NCI-H146 treated with DMSO at 0.1 percent for 48 hours (cell line): ENCODE results near the gene RAB12.
A peak's percentile ranks its signal among the peaks of the same experiment; 100 is the strongest.
"Not testable (repeated sequence)": the region's sequence is repeated elsewhere in the genome, so short reads cannot be mapped to it uniquely, and the experiment has no call there.

Experiments
- DNase-seq: peaks from one replicate; lab custom pipeline; 2025; ENCODE audit not compliant: unreplicated experiment; lab: John Stamatoyannopoulos, UW

The RAB12 gene

GRCh38 chr18:8611916-8612576 is 2.8 kb downstream of the RAB12 start:
- no peak for DNase-seq

GRCh38 chr18:8614875-8615274 is 5.6 kb downstream of the RAB12 start:
- no peak for DNase-seq

- no peak for DNase-seq
Observed at GRCh38 chr18:8615397-8616027, 6.3 kb downstream of the RAB12 start.

GRCh38 chr18:8616028-8616401 is 6.8 kb downstream of the RAB12 start:
- no peak for DNase-seq

- no peak for DNase-seq
Observed at GRCh38 chr18:8617907-8618306, 8.7 kb downstream of the RAB12 start.

GRCh38 chr18:8619041-8619440 is 9.8 kb downstream of the RAB12 start:
- DNase-seq = no peak

- DNase-seq = no peak
Observed at GRCh38 chr18:8619835-8620577, 10.8 kb downstream of the RAB12 start.

- no peak for DNase-seq
Observed at GRCh38 chr18:8620845-8621244, 11.6 kb downstream of the RAB12 start.

GRCh38 chr18:8622625-8623024 is 13.4 kb downstream of the RAB12 start:
- not testable (repeated sequence) for DNase-seq

GRCh38 chr18:8623549-8624106 is 14.4 kb downstream of the RAB12 start:
- peak; percentile 26 for DNase-seq

GRCh38 chr18:8625461-8626092 is 16.3 kb downstream of the RAB12 start:
- DNase-seq = peak; percentile 93

- no peak for DNase-seq
Observed at GRCh38 chr18:8626414-8627106, 17.3 kb downstream of the RAB12 start.

- no peak for DNase-seq
Observed at GRCh38 chr18:8627107-8627472, 17.9 kb downstream of the RAB12 start.

- no peak for DNase-seq
Observed at GRCh38 chr18:8627540-8627939, 18.3 kb downstream of the RAB12 start.

- no peak for DNase-seq
Observed at GRCh38 chr18:8629602-8630001, 20.4 kb downstream of the RAB12 start.

GRCh38 chr18:8630546-8630945 is 21.3 kb downstream of the RAB12 start:
- DNase-seq = no peak

- DNase-seq = no peak
Observed at GRCh38 chr18:8631265-8631664, 22.0 kb downstream of the RAB12 start.

GRCh38 chr18:8632386-8632785 is 23.1 kb downstream of the RAB12 start:
- DNase-seq = no peak

- DNase-seq = no peak
Observed at GRCh38 chr18:8634508-8634907, 25.3 kb downstream of the RAB12 start.

GRCh38 chr18:8635087-8635486 is 25.9 kb downstream of the RAB12 start:
- DNase-seq = no peak

- DNase-seq = no peak
Observed at GRCh38 chr18:8639762-8640161, 30.5 kb downstream of the RAB12 start.
